Esophagus muscularis mucosa (tissue), 4 donors: ENCODE results near the gene PGAP3. TPM values are rescaled to one million over a fixed set of nuclear protein-coding genes. Genes with fewer than 3 reads are reported as not detected.

Experiments used
- DNase-seq: peaks from one replicate; pipeline ENCODE4 v3.0.0-alpha.2; 2017; ENCODE audit errors: extremely low spot score
- H3K27ac ChIP-seq, 4 donors: fragments of 200-600 bp; sonication (generic); replicated peaks in 1 of 4; 1 replicate in 3 of 4; 2 replicates in 1 of 4; pipeline ENCODE4 v1.5.1; 2016 to 2019; ENCODE audit warnings: mild to moderate bottlenecking in 1 of 4
- H3K27me3 ChIP-seq, 4 donors: fragments of 200-600 bp; sonication (generic); one replicate each; pipeline versions ENCODE4 v1.5.1 to v1.6.0; 2016 to 2019
- H3K36me3 ChIP-seq, 4 donors: fragments of 200-600 bp; sonication (generic); one replicate each; pipeline ENCODE4 v1.5.1; 2016 to 2019
- H3K4me1 ChIP-seq, 4 donors: fragments of 200-600 bp; sonication (generic); one replicate each; pipeline ENCODE4 v1.5.1; 2016 to 2019
- H3K4me3 ChIP-seq, 4 donors: fragments of 200-600 bp; sonication (generic); 1 replicate in 2 of 4; 2 replicates in 2 of 4; pipeline ENCODE4 v1.5.1; 2016 to 2019; ENCODE audit warnings: mild to moderate bottlenecking in 4 of 4, moderate library complexity in 1 of 4
- H3K9me3 ChIP-seq, 4 donors: fragments of 200-600 bp; sonication (generic); 1 replicate in 3 of 4; 2 replicates in 1 of 4; pipeline ENCODE4 v1.5.1; 2016 to 2019
- CTCF ChIP-seq, 3 experiments: fragments of 200-600 bp in 2 of 3; fragments of 450-650 bp in 1 of 3; sonication (generic) in 2 of 3; IDR thresholded peaks; one replicate each; pipeline ENCODE4 v1.5.1; 2017 to 2019; ENCODE audit warnings: antibody characterized with exemption in 3 of 3, mild to moderate bottlenecking in 2 of 3, moderate library complexity in 1 of 3
- EP300 ChIP-seq: sonication (generic); formaldehyde crosslinking; IDR thresholded peaks from one replicate; pipeline ENCODE4 v1.6.1; 2017; ENCODE audit warnings: antibody characterized with exemption
- POLR2A ChIP-seq: fragments of 450-650 bp; IDR thresholded peaks from one replicate; pipeline ENCODE4 v1.6.1; 2017; ENCODE audit warnings: antibody characterized with exemption, moderate library complexity, mild to moderate bottlenecking, low read depth
- POLR2AphosphoS5 ChIP-seq, 2 donors: sonication (generic); formaldehyde crosslinking; IDR thresholded peaks; one replicate each; pipeline ENCODE4 v1.6.1; 2017; ENCODE audit warnings: antibody characterized with exemption in 2 of 2
- WGBS: methylation state at CpG from one replicate; pipeline ENCODE4 v1.1.5; 2018; 5-methylcytosine and 5-hydroxymethylcytosine counted together
- intact Hi-C: fragments of 100-400 bp; cut with DNase I; formaldehyde crosslinking; loops from one replicate; pipeline ENCODE4 v1.15.1; 2023
- total RNA-seq, 4 donors: library from RNA; depleted of rRNA; stranded (reverse); fragments of >200 nt; gene quantifications; one replicate each; pipeline versions ENCODE4 v1.1.0 to v1.2.1, GENCODE V29; 2016

PGAP3 gene
- total RNA-seq, 4 donors from 2014 or later: 6.2 to 9.4 (median 8.5) TPM

DNA sequence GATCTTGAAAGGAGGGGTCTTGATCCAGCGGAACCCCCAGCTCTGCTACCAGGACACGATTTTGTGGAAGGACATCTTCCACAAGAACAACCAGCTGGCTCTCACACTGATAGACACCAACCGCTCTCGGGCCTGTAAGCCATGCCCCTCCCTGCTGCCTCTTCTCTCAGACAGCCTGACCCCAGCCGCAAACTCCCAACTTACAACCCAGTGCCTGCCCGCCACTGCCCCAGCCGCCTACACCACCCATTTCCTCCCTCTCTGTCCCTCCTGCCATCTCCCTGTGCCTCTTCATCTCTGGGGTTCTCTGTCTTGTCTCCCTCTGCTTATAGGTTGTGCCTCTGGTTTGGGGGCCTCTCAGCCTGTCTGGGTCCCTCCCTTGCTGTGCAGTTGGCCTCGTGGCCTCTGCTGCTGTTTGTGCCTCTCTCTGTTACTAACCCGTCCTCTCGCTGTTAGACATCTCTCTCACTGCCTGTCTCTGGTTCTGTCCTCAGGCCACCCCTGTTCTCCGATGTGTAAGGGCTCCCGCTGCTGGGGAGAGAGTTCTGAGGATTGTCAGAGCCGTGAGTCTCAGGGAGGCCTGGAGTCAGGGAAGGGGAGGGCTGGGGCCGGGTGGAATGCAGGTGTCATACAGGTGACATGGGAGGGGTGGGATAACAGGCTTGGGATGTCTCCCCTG, 21.6 kb upstream of the PGAP3 start:
- WGBS: 94% methylated on average over 14 of the region's 14 CpGs
- H3K36me3 ChIP-seq: peaks cover 37 to 81% (median 76%) of the 10 kb centered on the region in 4 donors
- peaks cover 14 to 17% (median 16%) of the 10 kb centered on the region in 4 donors for H3K4me1 ChIP-seq
- H3K27me3 ChIP-seq: no peaks in the 10 kb centered on the region
- DNase-seq: no peak
- H3K4me3 ChIP-seq: no peak overlapping the region
- H3K9me3 ChIP-seq: no peaks in the 10 kb centered on the region
- no peak overlapping the region for H3K27ac ChIP-seq
- intact Hi-C loops: no loop called here
- TF ChIP-seq CTCF (IDR thresholded peaks at IDR 0.05) (no peak), POLR2AphosphoS5 (IDR thresholded peaks at IDR 0.05) (no peak), POLR2A (no peak), EP300 (no peak)

GRCh38 chr17:39706921-39707337, 19.1 kb upstream of the PGAP3 start:
- Histone ChIP-seq H3K27ac (peak overlapping the region in 2 of 4 donors; percentile 13 to 14), H3K36me3 (peaks cover 34 to 57% (median 54%) of the 10 kb centered on the region in 4 donors), H3K27me3 (no peaks in the 10 kb centered on the region), H3K9me3 (no peaks in the 10 kb centered on the region), H3K4me3 (no peak overlapping the region), H3K4me1 (peaks cover 19 to 39% (median 34%) of the 10 kb centered on the region in 4 donors)
- 85% methylated on average over 4 of the region's 7 CpGs for WGBS
- intact Hi-C loops: no loop called here
- no peak for TF ChIP-seq POLR2A
- no peak for TF ChIP-seq CTCF (IDR thresholded peaks at IDR 0.05)
- no peak for TF ChIP-seq POLR2AphosphoS5 (IDR thresholded peaks at IDR 0.05)
- DNase-seq: no peak

GRCh38 chr17:39706383-39706782, 18.5 kb upstream of the PGAP3 start:
- WGBS: 80% methylated on average over 8 of the region's 8 CpGs
- Histone ChIP-seq H3K27me3 (no peaks in the 10 kb centered on the region), H3K4me1 (peaks cover 24 to 45% (median 40%) of the 10 kb centered on the region in 4 donors), H3K36me3 (peaks cover 31 to 52% (median 48%) of the 10 kb centered on the region in 4 donors), H3K9me3 (no peaks in the 10 kb centered on the region), H3K27ac (peak overlapping the region in 2 of 4 donors; percentile 52 to 55), H3K4me3 (no peak overlapping the region)
- no peak for TF ChIP-seq POLR2A
- TF ChIP-seq POLR2AphosphoS5 (IDR thresholded peaks at IDR 0.05): no peak
- TF ChIP-seq EP300: no peak
- no peak for TF ChIP-seq CTCF (IDR thresholded peaks at IDR 0.05)
- intact Hi-C loops: no loop called here
- DNase-seq: no peak

DNA sequence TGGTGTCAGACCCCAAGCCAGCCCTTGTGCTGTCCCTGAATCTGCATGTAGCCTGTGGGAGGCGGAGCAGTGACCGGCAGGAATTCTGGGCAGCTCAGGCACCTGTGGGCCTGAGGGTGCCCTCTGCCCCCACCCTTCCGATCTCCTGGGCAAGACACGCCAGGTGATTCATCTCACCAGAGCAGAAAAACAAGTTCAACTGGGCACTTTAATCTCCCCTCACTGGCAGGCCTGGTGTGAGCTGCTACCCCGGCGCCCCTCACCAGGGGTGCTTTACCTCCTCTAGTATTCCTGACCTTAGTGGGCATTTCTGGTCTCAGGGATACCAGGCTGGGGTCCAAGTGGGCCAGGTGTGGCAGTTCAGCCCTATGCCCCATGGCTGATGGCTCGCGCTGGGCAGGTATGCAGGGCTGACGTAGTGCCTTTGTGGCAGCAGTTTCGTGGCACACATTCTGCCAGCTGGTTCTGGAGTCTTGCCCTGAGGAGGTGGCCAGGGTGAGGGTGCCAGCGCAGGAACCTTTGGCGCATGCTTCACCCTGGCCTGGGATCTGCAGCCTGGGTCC, 18.0 kb upstream of the PGAP3 start:
- Histone ChIP-seq H3K27ac (peak overlapping the region; percentile 10 to 55 (median 38)), H3K27me3 (no peaks in the 10 kb centered on the region), H3K4me3 (no peak overlapping the region), H3K4me1 (peaks cover 29 to 50% (median 45%) of the 10 kb centered on the region in 4 donors), H3K9me3 (no peaks in the 10 kb centered on the region), H3K36me3 (peaks cover 31 to 47% (median 43%) of the 10 kb centered on the region in 4 donors)
- no peak for DNase-seq
- no peak for TF ChIP-seq POLR2AphosphoS5 (IDR thresholded peaks at IDR 0.05)
- 62% methylated on average over 2 of the region's 12 CpGs for WGBS
- intact Hi-C loops: no loop called here

GRCh38 chr17:39704821-39705551, 17.1 kb upstream of the PGAP3 start:
- TF ChIP-seq CTCF (IDR thresholded peaks at IDR 0.05): peak; percentile 17 to 41 (median 25)
- TF ChIP-seq EP300: no peak
- 63% methylated on average over 11 of the region's 11 CpGs for WGBS
- peaks cover 26 to 38% (median 35%) of the 10 kb centered on the region in 4 donors for H3K36me3 ChIP-seq
- H3K4me3 ChIP-seq: no peak overlapping the region
- peak overlapping the region; percentile 10 to 55 (median 38) for H3K27ac ChIP-seq
- peaks cover 30 to 56% (median 49%) of the 10 kb centered on the region in 4 donors for H3K4me1 ChIP-seq
- no peaks in the 10 kb centered on the region for H3K9me3 ChIP-seq
- intact Hi-C loops: no loop called here
- no peak for DNase-seq
- H3K27me3 ChIP-seq: no peaks in the 10 kb centered on the region
